HAP-1 (cell line): ENCODE measurements around the gene HEXA.

Experiments used
- DNase-seq, 2 experiments: peaks; one replicate each; pipeline ENCODE4 v3.0.0-alpha.2; 2016 to 2020; ENCODE audit warnings: low spot score in 2 of 2
- H3K27me3 ChIP-seq: fragments of 250-450 bp; sonication (Bioruptor Pico); 2 replicates; pipeline ENCODE4 v1.5.1; 2020; ENCODE audit warnings: low read depth, mild to moderate bottlenecking, moderate library complexity
- H3K36me3 ChIP-seq: fragments of 250-450 bp; sonication (Bioruptor Pico); replicated peaks from 2 replicates; pipeline ENCODE4 v1.5.1; 2020; ENCODE audit warnings: mild to moderate bottlenecking
- H3K4me1 ChIP-seq: fragments of 250-450 bp; sonication (Bioruptor Pico); 2 replicates; pipeline ENCODE4 v1.5.1; 2020; ENCODE audit warnings: mild to moderate bottlenecking
- H3K4me3 ChIP-seq: fragments of 250-450 bp; sonication (Bioruptor Pico); 2 replicates; pipeline ENCODE4 v1.5.1; 2020; ENCODE audit warnings: mild to moderate bottlenecking, moderate library complexity
- H3K9me3 ChIP-seq: fragments of 250-450 bp; sonication (Bioruptor Pico); 2 replicates; pipeline ENCODE4 v1.5.1; 2020; ENCODE audit warnings: mild to moderate bottlenecking, moderate library complexity
- in situ Hi-C: fragments of 300-500 bp; cut with MboI; formaldehyde crosslinking; loops from 3 replicates; pipeline ENCODE4 v1.14.3; 2020; ENCODE audit warnings: low sequenced_read_pairs, inconsistent platforms, mixed read lengths

The HEXA gene

GRCh38 chr15:72334842-72335241, 41.0 kb downstream of the HEXA start:
- no peaks in the 10 kb centered on the region for H3K27me3 ChIP-seq
- in situ Hi-C loops = no loop called here

GRCh38 chr15:72331021-72331420, 44.8 kb downstream of the HEXA start:
- Histone ChIP-seq H3K36me3 (no peaks in the 10 kb centered on the region), H3K4me1 (no peaks in the 10 kb centered on the region), H3K9me3 (peaks cover 2% of the 10 kb centered on the region; the same call in 1 of the 2 replicates), H3K4me3 (no peak overlapping the region), H3K27me3 (no peaks in the 10 kb centered on the region)
- in situ Hi-C loops = no loop called here
- DNase-seq = no peak

More at GRCh38 chr15:72334842-72335241, 41.0 kb downstream of the HEXA start:
- Histone ChIP-seq H3K9me3 (peaks cover 2% of the 10 kb centered on the region; the same call in 1 of the 2 replicates), H3K4me3 (no peak overlapping the region), H3K36me3 (no peaks in the 10 kb centered on the region), H3K4me1 (no peaks in the 10 kb centered on the region)
- no peak for DNase-seq

GRCh38 chr15:72323752-72324151, 52.1 kb downstream of the HEXA start:
- H3K27me3 ChIP-seq = 0 out of 2 replicates have a peak, but pooled peaks cover 5% of the 10 kb centered on the region
- DNase-seq = no peak
- H3K4me3 ChIP-seq = no peak overlapping the region
- in situ Hi-C loops = no loop called here
- H3K4me1 ChIP-seq = no peaks in the 10 kb centered on the region
- no peaks in the 10 kb centered on the region for H3K36me3 ChIP-seq
- H3K9me3 ChIP-seq = no peaks in the 10 kb centered on the region

- Histone ChIP-seq H3K9me3 (no peaks in the 10 kb centered on the region), H3K4me3 (peak within 1 kb of the TSS; percentile 34), H3K36me3 (no peaks in the 10 kb centered on the region), H3K4me1 (no peaks in the 10 kb centered on the region), H3K27me3 (0 out of 2 replicates have a peak, but pooled peaks cover 5% of the 10 kb centered on the region)
- DNase-seq = peak; percentile 95 to 98
- in situ Hi-C loops = loop anchor here (10.0 kb wide), 1 partner anchor 1735 kb away; no protein-coding TSS in a partner anchor
These were observed 55.7 kb downstream of the HEXA start, which contains the start of gene CELF6 for GRCh38 chr15:72319985-72320671. Gene CELF6 (minus strand): TSS chr15:72320157. CDS start chr15:72319874, 283 bp downstream.

- no peaks in the 10 kb centered on the region for H3K36me3 ChIP-seq
- peak; percentile 78 to 94 for DNase-seq
- H3K4me1 ChIP-seq = no peaks in the 10 kb centered on the region
- in situ Hi-C loops = loop anchor here (10.0 kb wide), 1 partner anchor 1735 kb away; no protein-coding TSS in a partner anchor
- H3K27me3 ChIP-seq = 0 out of 2 replicates have a peak, but pooled peaks cover 5% of the 10 kb centered on the region
- peak overlapping the region; percentile 34; the same call in 1 of the 2 replicates for H3K4me3 ChIP-seq
- H3K9me3 ChIP-seq = no peaks in the 10 kb centered on the region
These were observed 56.3 kb downstream of the HEXA start for GRCh38 chr15:72319360-72319984.

- Histone ChIP-seq H3K9me3 (no peaks in the 10 kb centered on the region), H3K27me3 (0 out of 2 replicates have a peak, but pooled peaks cover 5% of the 10 kb centered on the region), H3K36me3 (no peaks in the 10 kb centered on the region), H3K4me1 (no peaks in the 10 kb centered on the region), H3K4me3 (no peak overlapping the region)
- DNase-seq = peak in 1 of 2 experiments; percentile 12
- in situ Hi-C loops = loop anchor here (10.0 kb wide), 1 partner anchor 1736 kb away; no protein-coding TSS in a partner anchor
These were observed 57.3 kb downstream of the HEXA start for GRCh38 chr15:72318408-72318942.

- no peak overlapping the region for H3K4me3 ChIP-seq
- peak in 1 of 2 experiments; percentile 58 for DNase-seq
- in situ Hi-C loops = loop anchor here (10.0 kb wide), 1 partner anchor 1739 kb away; no protein-coding TSS in a partner anchor
- H3K36me3 ChIP-seq = no peaks in the 10 kb centered on the region
- H3K4me1 ChIP-seq = no peaks in the 10 kb centered on the region
- no peaks in the 10 kb centered on the region for H3K9me3 ChIP-seq
- H3K27me3 ChIP-seq = 0 out of 2 replicates have a peak, but pooled peaks cover 5% of the 10 kb centered on the region
These were observed 60.0 kb downstream of the HEXA start for GRCh38 chr15:72315706-72316370.

GRCh38 chr15:72313881-72314280, 61.9 kb downstream of the HEXA start:
- in situ Hi-C loops = loop anchor here (10.0 kb wide), 1 partner anchor 1741 kb away; no protein-coding TSS in a partner anchor

GRCh38 chr15:72313448-72313840, 62.4 kb downstream of the HEXA start:
- no peaks in the 10 kb centered on the region for H3K4me1 ChIP-seq
- H3K9me3 ChIP-seq = no peaks in the 10 kb centered on the region
- peaks cover 9% of the 10 kb centered on the region; the same call in 1 of the 2 replicates for H3K27me3 ChIP-seq
- no peak for DNase-seq
- in situ Hi-C loops = loop anchor here (10.0 kb wide), 1 partner anchor 1741 kb away; no protein-coding TSS in a partner anchor
- H3K36me3 ChIP-seq = no peaks in the 10 kb centered on the region
- H3K4me3 ChIP-seq = no peak overlapping the region

More at GRCh38 chr15:72313881-72314280, 61.9 kb downstream of the HEXA start:
- Histone ChIP-seq H3K4me3 (no peak overlapping the region), H3K27me3 (peaks cover 6% of the 10 kb centered on the region; the same call in 1 of the 2 replicates), H3K9me3 (no peaks in the 10 kb centered on the region), H3K4me1 (no peaks in the 10 kb centered on the region), H3K36me3 (no peaks in the 10 kb centered on the region)
- DNase-seq = no peak

- Histone ChIP-seq H3K36me3 (no peaks in the 10 kb centered on the region), H3K9me3 (no peaks in the 10 kb centered on the region), H3K4me3 (no peak overlapping the region), H3K4me1 (no peaks in the 10 kb centered on the region), H3K27me3 (peaks cover 15% of the 10 kb centered on the region; the same call in 1 of the 2 replicates)
- peak; percentile 89 for DNase-seq
- in situ Hi-C loops = loop anchor here (10.0 kb wide), 1 partner anchor 1742 kb away; no protein-coding TSS in a partner anchor
These were observed 63.0 kb downstream of the HEXA start for GRCh38 chr15:72312605-72313447.

GRCh38 chr15:72307026-72307425, 68.8 kb downstream of the HEXA start:
- H3K36me3 ChIP-seq = no peaks in the 10 kb centered on the region
- in situ Hi-C loops = loop anchor here (10.0 kb wide), 1 partner anchor 1638 kb away; no protein-coding TSS in a partner anchor

GRCh38 chr15:72306211-72306785, 69.5 kb downstream of the HEXA start:
- DNase-seq = peak in 1 of 2 experiments; percentile 51
- Histone ChIP-seq H3K27me3 (peaks cover 36% of the 10 kb centered on the region), H3K36me3 (no peaks in the 10 kb centered on the region), H3K4me1 (no peaks in the 10 kb centered on the region), H3K9me3 (no peaks in the 10 kb centered on the region), H3K4me3 (no peak overlapping the region)
- in situ Hi-C loops = loop anchor here (10.0 kb wide), 1 partner anchor 1639 kb away; no protein-coding TSS in a partner anchor

More at GRCh38 chr15:72307026-72307425, 68.8 kb downstream of the HEXA start:
- Histone ChIP-seq H3K9me3 (no peaks in the 10 kb centered on the region), H3K27me3 (peaks cover 34% of the 10 kb centered on the region), H3K4me3 (no peak overlapping the region), H3K4me1 (no peaks in the 10 kb centered on the region)
- DNase-seq = no peak
